Stomach (tissue), 9 donors: ENCODE results near the gene PPFIA1. TPM values are rescaled to one million over a fixed set of nuclear protein-coding genes. Genes with fewer than 3 reads are reported as not detected.
"Not testable (repeated sequence)": the region's sequence is repeated elsewhere in the genome, so short reads cannot be mapped to it uniquely, and the experiment has no call there.

Source experiments
- DNase-seq, 2 donors: peaks; one replicate each; pipeline versions ENCODE4 v3.0.0 to v3.0.0-alpha.2; 2013 to 2019
- H3K27ac ChIP-seq, 5 donors: fragments of 200-600 bp in 4 of 5; sonication (generic) in 4 of 5; one replicate each; pipeline ENCODE4 v1.5.1; 2013 to 2019; ENCODE audit warnings: mild to moderate bottlenecking in 1 of 5, moderate library complexity in 1 of 5
- H3K27me3 ChIP-seq, 3 donors: fragments of 200-600 bp; sonication (generic); one replicate each; pipeline ENCODE4 v1.5.1; 2017 to 2019; ENCODE audit warnings: mixed run types in 1 of 3
- H3K36me3 ChIP-seq, 4 donors: fragments of 200-600 bp; sonication (generic); 1 replicate in 3 of 4; 2 replicates in 1 of 4; pipeline ENCODE4 v1.5.1; 2016 to 2019
- H3K4me1 ChIP-seq, 4 donors: fragments of 200-600 bp; sonication (generic); one replicate each; pipeline ENCODE4 v1.5.1; 2016 to 2019
- H3K4me3 ChIP-seq, 4 donors: fragments of 200-600 bp; sonication (generic) in 3 of 4; one replicate each; pipeline ENCODE4 v1.5.1; 2016 to 2019; ENCODE audit warnings: mild to moderate bottlenecking in 1 of 4
- H3K9me3 ChIP-seq, 4 donors: fragments of 200-600 bp; sonication (generic); one replicate each; pipeline ENCODE4 v1.5.1; 2016 to 2019
- EP300 ChIP-seq: sonication (generic); formaldehyde crosslinking; IDR thresholded peaks from one replicate; pipeline ENCODE4 v1.6.1; 2017; ENCODE audit warnings: antibody characterized with exemption
- POLR2A ChIP-seq, 4 donors: fragments of 450-650 bp; IDR thresholded peaks; one replicate each; pipeline ENCODE4 v1.6.1; 2016; ENCODE audit warnings: antibody characterized with exemption in 4 of 4, control low read depth in 2 of 4, mild to moderate bottlenecking in 1 of 4, moderate library complexity in 1 of 4
- POLR2AphosphoS5 ChIP-seq, 3 donors: sonication (generic); formaldehyde crosslinking; IDR thresholded peaks; one replicate each; pipeline ENCODE4 v1.6.1; 2016; ENCODE audit warnings: antibody characterized with exemption in 3 of 3
- WGBS, 5 donors: extraction: QIAGEN DNeasy Blood & Tissue Kit in 3 of 5; methylation state at CpG; one replicate each; pipeline versions ENCODE4 v1.1.5 to v1.1.7; 2013 to 2018; 5-methylcytosine and 5-hydroxymethylcytosine counted together
- intact Hi-C: fragments of 100-400 bp; cut with DNase I; formaldehyde crosslinking; loops from one replicate; pipeline ENCODE4 v1.15.1; 2023; ENCODE audit warnings: low total_unique reads
- polyA plus RNA-seq, 3 donors: library from polyadenylated mRNA; stranded (reverse); fragments of 200-250 nt; gene quantifications; one replicate each; pipeline ENCODE4 v1.2.3, GENCODE V29; 2013
- total RNA-seq, 5 donors: library from RNA; depleted of rRNA; stranded (reverse); fragments of >200 nt; gene quantifications; one replicate each; pipeline versions ENCODE4 v1.1.0 to v1.2.3, GENCODE V29; 2014 to 2016
- TF ChIP-seq, protein P1 (sequence below), 7 experiments: fragments of 450-650 bp in 4 of 7; fragments of 200-600 bp in 3 of 7; sonication (generic) in 3 of 7; IDR thresholded peaks; one replicate each; pipeline ENCODE4 v1.5.1; 2016 to 2019; ENCODE audit warnings: antibody characterized with exemption in 7 of 7, control low read depth in 2 of 7, mild to moderate bottlenecking in 1 of 7
- donor health status: healthy with polysubstance abuse.
- donor health status: Bipolar disorder and iron deficiency.
- donor health status: healthy.

Gene PPFIA1
- total and polyA plus RNA-seq, 8 donors: 10.8 to 108 (median 35.5) TPM

DNA sequence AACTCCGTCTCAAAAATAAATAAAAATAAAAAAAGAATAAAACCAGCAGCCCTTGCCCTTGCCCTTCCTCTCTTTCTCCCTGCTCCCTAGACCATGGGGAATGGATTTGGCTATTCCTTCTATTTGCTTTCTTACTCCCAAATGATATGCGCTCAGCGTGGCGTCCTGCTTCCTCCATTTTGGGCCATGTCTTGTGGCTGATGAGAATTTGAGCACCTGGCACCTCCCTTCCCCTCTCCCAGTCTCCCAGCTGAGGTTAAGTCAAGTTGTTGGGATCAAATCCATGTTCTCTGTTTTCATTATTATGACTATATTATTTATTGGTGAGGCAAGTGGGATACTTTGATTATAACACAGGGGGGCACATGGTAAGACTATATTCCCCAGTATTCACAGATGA, 117.1 kb downstream of the PPFIA1 start:
- TF ChIP-seq EP300 (no peak), POLR2A (IDR thresholded peaks at IDR 0.05) (no peak), POLR2AphosphoS5 (IDR thresholded peaks at IDR 0.05) (no peak)
- TF ChIP-seq, protein P1, sequence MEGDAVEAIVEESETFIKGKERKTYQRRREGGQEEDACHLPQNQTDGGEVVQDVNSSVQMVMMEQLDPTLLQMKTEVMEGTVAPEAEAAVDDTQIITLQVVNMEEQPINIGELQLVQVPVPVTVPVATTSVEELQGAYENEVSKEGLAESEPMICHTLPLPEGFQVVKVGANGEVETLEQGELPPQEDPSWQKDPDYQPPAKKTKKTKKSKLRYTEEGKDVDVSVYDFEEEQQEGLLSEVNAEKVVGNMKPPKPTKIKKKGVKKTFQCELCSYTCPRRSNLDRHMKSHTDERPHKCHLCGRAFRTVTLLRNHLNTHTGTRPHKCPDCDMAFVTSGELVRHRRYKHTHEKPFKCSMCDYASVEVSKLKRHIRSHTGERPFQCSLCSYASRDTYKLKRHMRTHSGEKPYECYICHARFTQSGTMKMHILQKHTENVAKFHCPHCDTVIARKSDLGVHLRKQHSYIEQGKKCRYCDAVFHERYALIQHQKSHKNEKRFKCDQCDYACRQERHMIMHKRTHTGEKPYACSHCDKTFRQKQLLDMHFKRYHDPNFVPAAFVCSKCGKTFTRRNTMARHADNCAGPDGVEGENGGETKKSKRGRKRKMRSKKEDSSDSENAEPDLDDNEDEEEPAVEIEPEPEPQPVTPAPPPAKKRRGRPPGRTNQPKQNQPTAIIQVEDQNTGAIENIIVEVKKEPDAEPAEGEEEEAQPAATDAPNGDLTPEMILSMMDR (IDR thresholded peaks at IDR 0.05): no peak
- DNase-seq: no peak
- Histone ChIP-seq H3K27ac (no peak overlapping the region), H3K9me3 (no peaks in the 10 kb centered on the region), H3K4me1 (peaks cover 0 to 11% (median 2%) of the 10 kb centered on the region in 4 donors), H3K36me3 (peaks cover 5 to 34% (median 26%) of the 10 kb centered on the region in 4 donors), H3K27me3 (no peaks in the 10 kb centered on the region), H3K4me3 (no peak overlapping the region)
- intact Hi-C loops: no loop called here
- 89 to 96% (median 93%) methylated on average over 4 of the region's 4 CpGs for WGBS, 5 donors

DNA sequence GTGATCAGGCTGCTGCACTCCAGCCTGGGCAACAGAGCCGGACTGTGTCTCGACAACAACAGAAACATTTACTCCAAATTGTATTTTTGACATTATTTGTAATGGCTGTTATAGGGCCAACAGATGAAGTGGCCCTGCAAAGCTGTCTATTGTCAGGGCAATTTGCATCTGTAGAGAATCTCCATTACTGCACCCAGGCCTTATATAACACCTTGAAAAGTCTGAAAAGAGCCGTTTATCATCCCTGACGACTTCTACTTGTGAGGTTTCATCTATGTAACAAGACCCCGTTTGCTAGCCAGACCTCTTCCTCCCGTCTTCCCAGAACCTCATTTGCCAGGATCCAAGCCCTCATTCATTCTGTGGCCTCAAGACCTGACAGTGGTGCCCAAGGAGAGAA, 118.7 kb downstream of the PPFIA1 start:
- Histone ChIP-seq H3K36me3 (peaks cover 5 to 20% (median 15%) of the 10 kb centered on the region in 4 donors), H3K9me3 (no peaks in the 10 kb centered on the region), H3K27ac (no peak overlapping the region), H3K4me3 (no peak overlapping the region), H3K4me1 (peaks cover 0 to 4% (median 0%) of the 10 kb centered on the region in 4 donors), H3K27me3 (peaks cover 0 to 4% (median 0%) of the 10 kb centered on the region in 3 donors)
- no peak for TF ChIP-seq POLR2A (IDR thresholded peaks at IDR 0.05)
- TF ChIP-seq, protein P1 (IDR thresholded peaks at IDR 0.05): no peak
- no peak for TF ChIP-seq EP300
- no peak for TF ChIP-seq POLR2AphosphoS5 (IDR thresholded peaks at IDR 0.05)
- intact Hi-C loops: no loop called here
- no peak for DNase-seq
- 78 to 88% (median 87%) methylated on average over 6 of the region's 6 CpGs for WGBS, 5 donors

DNA sequence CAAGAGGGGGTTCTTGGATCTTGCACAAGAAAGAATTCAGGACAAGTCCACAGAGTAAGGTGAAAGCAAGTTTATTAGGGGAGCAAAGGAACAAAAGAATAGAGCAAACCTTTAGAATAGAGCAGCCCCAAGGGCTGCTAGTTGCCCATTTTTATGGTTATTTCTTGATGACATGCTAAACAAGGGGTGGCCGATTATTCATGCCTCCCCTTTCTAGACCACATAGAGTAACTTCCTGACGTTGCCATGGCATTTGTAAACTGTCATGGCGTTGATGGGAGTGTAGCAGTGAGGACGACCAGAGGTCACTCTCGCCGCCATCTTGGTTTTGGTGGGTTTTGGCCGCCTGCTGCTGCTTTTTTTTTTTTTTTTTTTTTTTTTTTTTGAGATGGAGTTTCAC, 120.4 kb downstream of the PPFIA1 start:
- H3K36me3 ChIP-seq, H3K4me3 ChIP-seq, intact Hi-C loops, H3K27ac ChIP-seq, H3K4me1 ChIP-seq, DNase-seq, H3K9me3 ChIP-seq: not testable (repeated sequence)
- 92 to 97% (median 93%) methylated on average over 7 of the region's 7 CpGs for WGBS, 5 donors
- H3K27me3 ChIP-seq: peaks cover 0 to 12% (median 0%) of the 10 kb centered on the region in 3 donors

DNA sequence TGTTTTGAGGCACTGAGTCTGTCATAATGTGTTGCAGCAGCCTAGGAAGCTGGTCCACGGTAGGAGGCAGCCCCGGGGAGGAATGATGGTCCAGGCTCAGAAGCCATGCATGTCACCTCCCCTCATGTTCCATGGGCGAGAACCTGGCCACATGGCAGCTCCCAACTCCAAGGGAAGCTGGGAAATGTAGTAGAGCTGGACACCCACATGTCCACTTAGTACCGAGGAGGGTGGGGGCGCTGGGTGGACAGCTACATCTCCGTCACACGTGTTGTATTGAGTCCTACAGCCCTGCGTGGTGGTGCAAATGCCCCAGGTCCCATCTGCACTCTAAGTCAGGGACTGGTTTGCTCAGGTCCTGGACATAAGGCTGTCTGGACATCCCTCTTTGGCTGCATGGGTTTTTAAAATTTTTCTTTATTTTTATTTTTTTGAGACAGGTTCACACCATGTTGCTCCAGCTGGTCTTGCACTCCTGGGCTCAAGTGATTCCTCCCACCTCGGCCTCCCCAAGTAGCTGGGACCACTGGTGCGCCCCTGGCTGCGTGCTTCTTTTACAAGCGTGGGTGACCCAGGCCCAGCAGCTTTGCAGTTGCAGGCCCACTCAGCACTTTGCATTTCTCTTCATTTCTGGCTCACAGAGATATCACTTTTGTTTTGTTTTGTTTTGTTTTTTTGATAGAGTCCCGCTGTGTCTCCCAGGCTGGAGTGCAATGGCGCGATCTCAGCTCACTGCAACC, 123.9 kb downstream of the PPFIA1 start:
- intact Hi-C loops: no loop called here
- H3K9me3 ChIP-seq: no peaks in the 10 kb centered on the region
- H3K4me3 ChIP-seq: no peak overlapping the region
- H3K4me1 ChIP-seq: peaks cover 0 to 28% (median 21%) of the 10 kb centered on the region in 4 donors
- no peak for DNase-seq
- WGBS, 5 donors: 90 to 96% (median 95%) methylated on average over 15 of the region's 15 CpGs
- peaks cover 0 to 13% (median 0%) of the 10 kb centered on the region in 3 donors for H3K27me3 ChIP-seq
- TF ChIP-seq EP300 (no peak), POLR2AphosphoS5 (IDR thresholded peaks at IDR 0.05) (no peak), POLR2A (IDR thresholded peaks at IDR 0.05) (no peak)
- TF ChIP-seq, protein P1 (IDR thresholded peaks at IDR 0.05): no peak
- no peaks in the 10 kb centered on the region for H3K36me3 ChIP-seq
- no peak overlapping the region for H3K27ac ChIP-seq
